SH-SY5Y (cell line): ENCODE data around the gene TCEA3.

ENCODE experiments used
- GATA2 ChIP-seq: IDR thresholded peaks from 2 replicates; pipeline ENCODE4 v1.6.1; 2011; ENCODE audit warnings: mild to moderate bottlenecking, low read depth, low read length
- GATA3 ChIP-seq: IDR thresholded peaks from 2 replicates; pipeline ENCODE4 v1.6.1; 2011; ENCODE audit warnings: low read depth, mild to moderate bottlenecking, low read length, moderate library complexity

DNA sequence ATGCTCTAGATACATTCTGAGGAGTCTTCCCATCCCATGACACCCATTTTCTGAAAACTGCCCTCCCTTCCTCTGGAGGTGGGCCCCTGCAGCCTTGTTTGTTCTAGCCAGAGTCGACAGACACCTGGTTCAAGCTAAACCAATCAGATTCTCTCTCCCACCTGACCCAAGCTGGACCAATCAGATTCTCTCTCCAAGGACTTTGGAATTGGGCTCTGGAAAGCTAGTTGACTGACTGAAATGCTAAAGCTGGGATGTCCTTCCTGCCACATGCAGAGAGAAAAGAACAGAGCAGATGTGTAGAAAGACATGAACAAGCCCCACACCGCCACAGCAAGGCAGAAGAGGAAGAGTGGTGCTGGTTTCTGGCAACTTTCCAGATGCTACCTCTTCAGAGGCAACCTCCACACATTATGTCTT, 34.8 kb upstream of the TCEA3 start:
- TF ChIP-seq GATA2: no peak
- no peak for TF ChIP-seq GATA3
